H1 (cell line): ENCODE measurements around the gene SLC15A2. TPM values are rescaled to one million over a fixed set of nuclear protein-coding genes. Genes with fewer than 3 reads are reported as not detected.

Experiments used
- CTCF ChIA-PET: fragments of 300-600 bp; sonication (Branson Sonifier 250); formaldehyde crosslinking; loops from one replicate; lab custom pipeline; 2021; ENCODE audit not compliant: partially characterized antibody; lab: Charles Lee
- POLR2A ChIA-PET: fragments of 300-600 bp; sonication (Branson Sonifier 250); formaldehyde crosslinking; loops from one replicate; lab custom pipeline; 2021; ENCODE audit warnings: inconsistent platforms; ENCODE audit not compliant: partially characterized antibody; lab: Charles Lee
- DNase-seq, 2 experiments: peaks; one replicate each; pipeline versions ENCODE4 v3.0.0 to v3.0.0-alpha.2; 2010 to 2022; ENCODE audit warnings: low spot score in 2 of 2, low read depth in 1 of 2, mixed read lengths in 1 of 2
- FAIRE-seq: peaks from 2 replicates; lab custom pipeline; 2011; peaks lifted over from hg19 to GRCh38; lab: Jason Lieb, UNC
- H2AFZ ChIP-seq: 2 replicates; pipeline ENCODE4 v1.8.1; 2012; ENCODE audit warnings: low read length, inconsistent platforms
- H2AK5ac ChIP-seq: 2 replicates; pipeline ENCODE4 v1.6.1; 2013; ENCODE audit warnings: low read depth, low read length
- H2BK120ac ChIP-seq: replicated peaks from 2 replicates; pipeline ENCODE3; 2013; ENCODE audit warnings: low read depth, low read length, inconsistent platforms
- H2BK12ac ChIP-seq: 2 replicates; pipeline ENCODE4 v1.6.1; 2013; ENCODE audit warnings: low read depth, low read length
- H2BK15ac ChIP-seq: 2 replicates; pipeline ENCODE4 v1.6.1; 2013; ENCODE audit warnings: low read length
- H2BK20ac ChIP-seq: 2 replicates; pipeline ENCODE4 v1.6.1; 2013; ENCODE audit warnings: low read length
- H2BK5ac ChIP-seq: 2 replicates; pipeline ENCODE4 v1.6.1; 2013; ENCODE audit warnings: low read depth, low read length
- H3K14ac ChIP-seq: 2 replicates; pipeline ENCODE4 v1.6.1; 2013; ENCODE audit warnings: inconsistent platforms; ENCODE audit not compliant: insufficient read length
- H3K18ac ChIP-seq: 2 replicates; pipeline ENCODE4 v1.6.1; 2013; ENCODE audit warnings: low read length; ENCODE audit errors: extremely low read depth
- H3K23ac ChIP-seq: 2 replicates; pipeline ENCODE4 v1.6.1; 2013; ENCODE audit warnings: inconsistent platforms; ENCODE audit not compliant: insufficient read length
- H3K23me2 ChIP-seq: 2 replicates; pipeline ENCODE4 v1.6.1; 2013; ENCODE audit warnings: low read depth, low read length
- H3K27ac ChIP-seq: 2 replicates; pipeline ENCODE4 v1.6.1; 2011; ENCODE audit warnings: low read depth, low read length, inconsistent platforms
- H3K27me3 ChIP-seq, 4 experiments: replicated peaks in 1 of 4; 1 replicate in 1 of 4; 2 replicates in 3 of 4; pipeline versions ENCODE4 v1.6.1 to v1.8.1; 2011 to 2013; ENCODE audit warnings: low read length in 3 of 4, mild to moderate bottlenecking in 3 of 4, inconsistent platforms in 2 of 4, mixed read lengths in 2 of 4, moderate library complexity in 1 of 4; ENCODE audit not compliant: control insufficient read depth in 3 of 4, insufficient read depth in 3 of 4; ENCODE audit errors: extremely low read depth in 1 of 4
- H3K36me3 ChIP-seq, 4 experiments: 2 replicates each; pipeline versions ENCODE4 v1.6.1 to v1.8.1; 2011 to 2013; ENCODE audit warnings: mild to moderate bottlenecking in 4 of 4, low read length in 3 of 4, moderate library complexity in 2 of 4, control low read depth in 1 of 4, inconsistent platforms in 1 of 4; ENCODE audit not compliant: insufficient read depth in 4 of 4, control insufficient read depth in 2 of 4
- H3K4ac ChIP-seq: replicated peaks from 2 replicates; pipeline ENCODE3; 2013; ENCODE audit warnings: low read length, low read depth, mixed read lengths, inconsistent platforms; ENCODE audit not compliant: insufficient read length
- H3K4me1 ChIP-seq, 4 experiments: replicated peaks in 1 of 4; 1 replicate in 1 of 4; 2 replicates in 3 of 4; pipeline versions ENCODE4 v1.6.1 to v1.8.1; 2011 to 2013; ENCODE audit warnings: low read length in 3 of 4, inconsistent platforms in 2 of 4, mixed read lengths in 1 of 4; ENCODE audit not compliant: insufficient read depth in 4 of 4, control insufficient read depth in 3 of 4
- H3K4me2 ChIP-seq, 2 experiments: 2 replicates each; pipeline versions ENCODE4 v1.6.1 to v1.8.1; 2011 to 2013; ENCODE audit warnings: low read depth in 2 of 2, low read length in 2 of 2, control low read depth in 1 of 2, inconsistent platforms in 1 of 2, mild to moderate bottlenecking in 1 of 2; ENCODE audit not compliant: insufficient read depth in 1 of 2
- H3K4me3 ChIP-seq, 4 experiments: fragments of 200-600, 300-600 bp in 1 of 4; sonication (generic), shearing (Covaris generic), sonication (Bioruptor Twin) in 1 of 4; 2 replicates each; pipeline versions ENCODE4 v1.5.1 to v1.8.1; 2011 to 2016; ENCODE audit warnings: low read length in 4 of 4, low read depth in 3 of 4, control low read depth in 2 of 4, inconsistent platforms in 2 of 4, mild to moderate bottlenecking in 2 of 4, mixed read lengths in 1 of 4, moderate library complexity in 1 of 4; ENCODE audit not compliant: insufficient read depth in 2 of 4; ENCODE audit errors: extremely low read depth in 1 of 4
- H3K56ac ChIP-seq: replicated peaks from 2 replicates; pipeline ENCODE3; 2013; ENCODE audit warnings: low read depth, mild to moderate bottlenecking, mixed read lengths, low read length, inconsistent platforms; ENCODE audit not compliant: insufficient read length
- H3K79me1 ChIP-seq: 2 replicates; pipeline ENCODE4 v1.6.1; 2013; ENCODE audit warnings: low read depth, low read length, control low read depth
- H3K79me2 ChIP-seq, 2 experiments: 2 replicates each; pipeline versions ENCODE4 v1.6.1 to v1.8.1; 2012 to 2013; ENCODE audit warnings: low read length in 2 of 2, mild to moderate bottlenecking in 2 of 2, inconsistent platforms in 1 of 2; ENCODE audit not compliant: insufficient read depth in 2 of 2, control insufficient read depth in 1 of 2
- H3K9ac ChIP-seq, 4 experiments: replicated peaks in 1 of 4; 1 replicate in 1 of 4; 2 replicates in 3 of 4; pipeline versions ENCODE4 v1.6.1 to v1.8.1; 2011 to 2013; ENCODE audit warnings: low read depth in 3 of 4, low read length in 3 of 4, control low read depth in 2 of 4, mild to moderate bottlenecking in 2 of 4, moderate library complexity in 2 of 4, inconsistent platforms in 1 of 4; ENCODE audit errors: extremely low read depth in 1 of 4
- H3K9me3 ChIP-seq, 2 experiments: 2 replicates each; pipeline versions ENCODE4 v1.6.1 to v1.8.1; 2012 to 2013; ENCODE audit warnings: mild to moderate bottlenecking in 2 of 2, moderate library complexity in 2 of 2, control low read depth in 1 of 2, inconsistent platforms in 1 of 2, low read depth in 1 of 2, low read length in 1 of 2, mixed read lengths in 1 of 2; ENCODE audit not compliant: insufficient read depth in 2 of 2
- H4K20me1 ChIP-seq, 2 experiments: replicated peaks in 1 of 2; 2 replicates each; pipeline versions ENCODE3 to v1.8.1; 2011 to 2013; ENCODE audit warnings: inconsistent platforms in 2 of 2, low read length in 2 of 2, mild to moderate bottlenecking in 1 of 2; ENCODE audit not compliant: insufficient read depth in 2 of 2, control insufficient read depth in 1 of 2
- H4K5ac ChIP-seq: 2 replicates; pipeline ENCODE4 v1.6.1; 2013; ENCODE audit warnings: low read length, low read depth, mixed read lengths, inconsistent platforms; ENCODE audit not compliant: insufficient read length
- H4K8ac ChIP-seq: 2 replicates; pipeline ENCODE4 v1.8.0; 2013; ENCODE audit warnings: mild to moderate bottlenecking, moderate library complexity, low read length, inconsistent platforms; ENCODE audit not compliant: insufficient read depth; ENCODE audit errors: extremely low read depth
- H4K91ac ChIP-seq: replicated peaks from 2 replicates; pipeline ENCODE3; 2013; ENCODE audit warnings: low read length, mixed read lengths, inconsistent platforms; ENCODE audit not compliant: insufficient read length
- WGBS, 2 experiments: shearing (Covaris generic) in 1 of 2; methylation state at CpG; one replicate each; pipeline versions ENCODE4 v1.1.6 to v1.1.7; 2013 to 2015; ENCODE audit warnings: low lambda C conversion rate in 2 of 2, mixed read lengths in 2 of 2, inconsistent platforms in 1 of 2, low coverage in 1 of 2, missing lambda C conversion rate in 1 of 2; ENCODE audit not compliant: insufficient replicate concordance in 2 of 2, insufficient coverage in 1 of 2, insufficient read length in 1 of 2; ENCODE audit errors: extremely low coverage in 1 of 2, missing lambda C conversion rate in 1 of 2; 5-methylcytosine and 5-hydroxymethylcytosine counted together
- polyA plus RNA-seq, 7 experiments: library from polyadenylated mRNA; depleted of rRNA in 3 of 7; stranded (reverse) in 5 of 7; unstranded in 2 of 7; fragments of >200 nt in 5 of 7; fragments of 200-250 nt in 2 of 7; gene quantifications; 1 replicate in 5 of 7; 2 replicates in 1 of 7; 4 replicates in 1 of 7; pipeline versions ENCODE4 v1.2.1 to v1.2.3, GENCODE V29; 2011 to 2013; ENCODE audit warnings: missing spikeins in 2 of 7, mixed read lengths in 2 of 7
- total RNA-seq: library from RNA; stranded (reverse); fragmentation: NEBNext Ultra II Directional; extraction: Animal tissue kit (Norgen Biotek cat#: 25700); gene quantifications from 2 replicates; pipeline ENCODE4 v1.2.1, GENCODE V29; 2021

The SLC15A2 gene
- total and polyA plus RNA-seq, 2 of the 8 experiments (the other 6 are each of a cell fraction or from before 2014, with no cell fraction given), result 2.0 to 3.6 TPM

DNA sequence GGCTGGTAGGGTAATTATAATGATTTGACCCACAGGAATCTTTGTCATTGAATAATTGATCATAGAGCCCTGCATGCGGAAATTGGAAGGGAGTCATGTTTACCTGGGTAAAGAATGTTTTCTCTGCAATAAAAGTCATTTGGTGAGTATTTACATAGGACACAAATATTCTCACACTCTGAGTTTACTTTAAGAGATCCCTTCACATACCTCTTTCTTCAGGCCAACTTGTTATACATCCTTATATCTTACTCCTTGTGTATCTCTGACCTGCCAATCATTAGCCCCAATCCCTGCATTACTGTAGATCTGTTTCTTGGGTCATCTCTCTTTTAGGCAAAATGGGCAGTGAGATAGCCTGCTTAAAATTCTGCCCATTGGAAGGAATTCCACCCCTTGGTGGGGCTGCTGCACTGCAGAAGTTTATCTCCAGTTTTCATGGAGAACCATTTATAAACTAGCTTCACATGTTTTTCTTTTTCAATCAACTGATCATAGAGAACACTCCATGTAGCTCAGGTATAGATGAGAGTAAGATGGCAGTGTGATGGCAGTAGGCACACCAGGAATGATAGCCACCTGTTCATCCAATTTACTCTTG is 81.6 kb downstream of the SLC15A2 start:
- Histone ChIP-seq H3K79me1 (no peaks in the 10 kb centered on the region), H3K27ac (no peak overlapping the region), H2BK20ac (no peak overlapping the region), H2BK5ac (no peak overlapping the region), H2AK5ac (no peak overlapping the region), H2BK15ac (no peak overlapping the region), H3K14ac (no peak overlapping the region), H3K4ac (no peak overlapping the region), H3K23me2 (no peaks in the 10 kb centered on the region), H4K91ac (no peak overlapping the region), H3K36me3 (no peaks in the 10 kb centered on the region), H3K9me3 (peaks cover 9 to 15% of the 10 kb centered on the region in 2 experiments; a peak in 3 of 4 replicates), H2AFZ (no peak overlapping the region), H2BK120ac (no peak overlapping the region), H3K9ac (no peak overlapping the region), H3K56ac (no peak overlapping the region), H3K27me3 (no peaks in the 10 kb centered on the region), H3K4me3 (no peak overlapping the region), H3K79me2 (no peaks in the 10 kb centered on the region), H4K8ac (no peak overlapping the region), H4K20me1 (no peaks in the 10 kb centered on the region), H3K4me2 (no peak overlapping the region), H2BK12ac (no peak overlapping the region), H3K23ac (no peak overlapping the region), H4K5ac (no peak overlapping the region), H3K18ac (no peak overlapping the region), H3K4me1 (peaks cover 0 to 4% (median 0%) of the 10 kb centered on the region in 4 experiments; a peak in 2 of 7 replicates)
- ChIA-PET POLR2A (no interaction called here), CTCF (no interaction called here)
- 95% methylated on average over 1 of the region's 1 CpG; no CpG with 5 or more reads in 1 of the 2 experiments for WGBS, 2 experiments
- DNase-seq, result no peak
- FAIRE-seq, result no peak
